B cell (primary cell): ENCODE data around the gene IL1RAP. TPM values are rescaled to one million over a fixed set of nuclear protein-coding genes. Genes with fewer than 3 reads are reported as not detected.

Source experiments
- ATAC-seq: fragments of 200-7000 bp; cut with Tn5 transposase; one replicate; pipeline ENCODE4 v1.10.0; 2021; ENCODE audit warnings: low read depth, mild to moderate bottlenecking, moderate number of reproducible peaks, moderate library complexity
- CTCF ChIA-PET: fragments of 350-600 bp; sonication (Branson Sonifier 250); formaldehyde crosslinking; loops from one replicate; lab custom pipeline; 2021; ENCODE audit warnings: antibody characterized with exemption, inconsistent platforms; lab: Charles Lee
- POLR2A ChIA-PET: fragments of 350-600 bp; sonication (Branson Sonifier 250); formaldehyde crosslinking; loops from one replicate; lab custom pipeline; 2021; ENCODE audit warnings: antibody characterized with exemption; lab: Charles Lee
- DNase-seq: peaks from one replicate; pipeline ENCODE4 v3.0.0; 2013
- H2AFZ ChIP-seq: 2 replicates; pipeline ENCODE4 v1.6.1; 2012; ENCODE audit warnings: mild to moderate bottlenecking, low read depth, low read length; ENCODE audit not compliant: insufficient read depth, poor library complexity, severe bottlenecking
- H3K27ac ChIP-seq, 2 donors: 1 replicate in 1 of 2; 2 replicates in 1 of 2; pipeline ENCODE4 v1.5.1; 2012 to 2013; ENCODE audit warnings: low read length in 2 of 2, mild to moderate bottlenecking in 2 of 2, moderate library complexity in 1 of 2
- H3K27me3 ChIP-seq, 4 experiments: fragments of 200-600 bp in 1 of 4; sonication (generic) in 1 of 4; replicated peaks in 1 of 4; 1 replicate in 2 of 4; 2 replicates in 2 of 4; pipeline versions ENCODE4 v1.6.1 to v1.7.0; 2013 to 2016; ENCODE audit warnings: low read length in 3 of 4, mild to moderate bottlenecking in 2 of 4, mixed read lengths in 1 of 4, moderate library complexity in 1 of 4; ENCODE audit not compliant: insufficient read depth in 4 of 4, control insufficient read depth in 3 of 4; ENCODE audit errors: control extremely low read depth in 1 of 4
- H3K36me3 ChIP-seq, 2 experiments: replicated peaks in 1 of 2; 1 replicate in 1 of 2; 2 replicates in 1 of 2; pipeline versions ENCODE4 v1.6.1 to v1.7.1; 2013; ENCODE audit warnings: low read length in 1 of 2; ENCODE audit not compliant: insufficient read depth in 2 of 2, control insufficient read depth in 1 of 2; ENCODE audit errors: control extremely low read depth in 1 of 2, extremely low read depth in 1 of 2
- H3K4me1 ChIP-seq, 2 donors: fragments of 200-600 bp in 1 of 2; sonication (generic) in 1 of 2; 1 replicate in 1 of 2; 2 replicates in 1 of 2; pipeline versions ENCODE4 v1.5.1 to v1.6.1; 2013 to 2017; ENCODE audit warnings: low read length in 2 of 2; ENCODE audit not compliant: control insufficient read depth in 2 of 2, insufficient read depth in 2 of 2
- H3K4me2 ChIP-seq: replicated peaks from 2 replicates; pipeline ENCODE3; 2012; ENCODE audit warnings: mild to moderate bottlenecking, low read depth, low read length; ENCODE audit not compliant: poor library complexity, severe bottlenecking
- H3K4me3 ChIP-seq, 5 experiments: fragments of 200-600 bp in 1 of 5; sonication (generic) in 1 of 5; 1 replicate in 3 of 5; 2 replicates in 2 of 5; pipeline versions ENCODE4 v1.5.1 to v1.7.0; 2011 to 2016; ENCODE audit warnings: low read length in 4 of 5, mild to moderate bottlenecking in 4 of 5, low read depth in 2 of 5, control low read depth in 1 of 5, moderate library complexity in 1 of 5; ENCODE audit not compliant: insufficient read depth in 1 of 5; ENCODE audit errors: control extremely low read depth in 1 of 5, extremely low read depth in 1 of 5
- H3K79me2 ChIP-seq: fragments of 200-600 bp; sonication (generic); one replicate; pipeline ENCODE4 v1.6.0; 2016; ENCODE audit warnings: low read length; ENCODE audit not compliant: control insufficient read depth, insufficient read depth
- H3K9ac ChIP-seq: fragments of 200-600 bp; sonication (generic); 2 replicates; pipeline ENCODE4 v1.6.1; 2017; ENCODE audit warnings: mild to moderate bottlenecking, low read length, moderate library complexity
- H3K9me3 ChIP-seq, 3 donors: one replicate each; pipeline versions ENCODE4 v1.6.1 to v1.7.1; 2013; ENCODE audit warnings: low read length in 2 of 3; ENCODE audit not compliant: control insufficient read depth in 2 of 3, insufficient read depth in 1 of 3; ENCODE audit errors: control extremely low read depth in 1 of 3
- H4K20me1 ChIP-seq: 2 replicates; pipeline ENCODE4 v1.6.0; 2012; ENCODE audit warnings: mild to moderate bottlenecking, low read length; ENCODE audit not compliant: insufficient read depth, control insufficient read depth, poor library complexity, severe bottlenecking
- H3K27ac Mint-ChIP-seq: one replicate; pipeline ENCODE4 v1.8.0; 2021; ENCODE audit warnings: mixed read lengths
- H3K27me3 Mint-ChIP-seq: one replicate; pipeline ENCODE4 v1.8.0; 2021; ENCODE audit warnings: mixed read lengths
- H3K4me1 Mint-ChIP-seq: one replicate; pipeline ENCODE4 v1.8.0; 2021; ENCODE audit warnings: mixed read lengths
- H3K4me3 Mint-ChIP-seq: one replicate; pipeline ENCODE4 v1.8.0; 2021; ENCODE audit warnings: mixed read lengths
- H3K9me3 Mint-ChIP-seq: one replicate; pipeline ENCODE4 v1.8.0; 2022; ENCODE audit warnings: mixed read lengths; ENCODE audit not compliant: insufficient read depth
- CTCF ChIP-seq: fragments of 200-600 bp; IDR thresholded peaks from one replicate; pipeline ENCODE4 v1.8.0; 2022; ENCODE audit warnings: antibody characterized with exemption, mild to moderate bottlenecking
- EZH2 ChIP-seq: IDR thresholded peaks from 2 replicates; pipeline ENCODE4 v1.6.1; 2012; ENCODE audit warnings: borderline replicate concordance, low read depth, mild to moderate bottlenecking, moderate library complexity, low read length; ENCODE audit not compliant: insufficient read depth, poor library complexity, severe bottlenecking
- WGBS: methylation state at CpG from one replicate; pipeline ENCODE4 v1.1.5; 2013; ENCODE audit warnings: missing lambda C conversion rate; ENCODE audit not compliant: insufficient coverage; 5-methylcytosine and 5-hydroxymethylcytosine counted together
- intact Hi-C: fragments of 100-400 bp; cut with micrococcal nuclease; formaldehyde crosslinking; loops from one replicate; pipeline ENCODE4 v1.10.0; 2022
- polyA plus RNA-seq: library from polyadenylated mRNA; depleted of rRNA; stranded (reverse); fragments of >200 nt; gene quantifications from 2 replicates; pipeline ENCODE4 v1.2.3, GENCODE V29; 2012
- total RNA-seq, 2 donors: library from RNA; stranded (reverse); fragments of 120-200 nt in 1 of 2; gene quantifications; 1 replicate in 1 of 2; 2 replicates in 1 of 2; pipeline versions ENCODE4 v1.2.3 to v1.2.4, GENCODE V29; 2013 to 2022

IL1RAP gene
- total and polyA plus RNA-seq, 2 donors (not counting 1 experiment from before 2014, with no cell fraction given): 2.3 to 11.5 TPM

GRCh38 chr3:190558796-190559195 lies 44.9 kb downstream of the IL1RAP start:
- Histone ChIP-seq H3K9me3 (no peaks in the 10 kb centered on the region), H2AFZ (no peak overlapping the region), H3K4me2 (no peak overlapping the region), H3K27me3 (no peaks in the 10 kb centered on the region), H3K4me3 (no peak overlapping the region), H3K79me2 (no peaks in the 10 kb centered on the region), H3K36me3 (peaks cover 0 to 5% of the 10 kb centered on the region in 2 experiments), H3K9ac (no peak overlapping the region), H3K27ac (no peak overlapping the region), H4K20me1 (no peaks in the 10 kb centered on the region), H3K4me1 (no peaks in the 10 kb centered on the region)
- ChIA-PET POLR2A (no interaction called here), CTCF (no interaction called here)
- no CpG with 5 or more reads among the region's 2 CpGs for WGBS
- Mint-ChIP-seq H3K9me3 (no peaks in the 10 kb centered on the region), H3K4me3 (no peak overlapping the region), H3K27me3 (no peaks in the 10 kb centered on the region), H3K4me1 (no peaks in the 10 kb centered on the region), H3K27ac (no peak overlapping the region)
- no peak for ATAC-seq
- TF ChIP-seq EZH2 (no peak), CTCF (no peak)
- no peak for DNase-seq
- intact Hi-C loops: no loop called here

- H4K20me1 ChIP-seq: no peaks in the 10 kb centered on the region
- H3K79me2 ChIP-seq: no peaks in the 10 kb centered on the region
- intact Hi-C loops: no loop called here
These were observed 46.4 kb downstream of the IL1RAP start for GRCh38 chr3:190560013-190560895.

More at GRCh38 chr3:190560013-190560895, 46.4 kb downstream of the IL1RAP start:
- CTCF ChIA-PET: no interaction called here
- H3K27me3 Mint-ChIP-seq: no peaks in the 10 kb centered on the region
- Histone ChIP-seq H3K27ac (no peak overlapping the region), H3K36me3 (peaks cover 0 to 5% of the 10 kb centered on the region in 2 experiments), H3K4me1 (no peaks in the 10 kb centered on the region), H3K4me3 (no peak overlapping the region), H3K9me3 (no peaks in the 10 kb centered on the region), H2AFZ (no peak overlapping the region), H3K9ac (no peak overlapping the region), H3K4me2 (no peak overlapping the region), H3K27me3 (no peaks in the 10 kb centered on the region)
- H3K4me3 Mint-ChIP-seq: no peak overlapping the region
- H3K4me1 Mint-ChIP-seq: no peaks in the 10 kb centered on the region
- DNase-seq: no peak
- TF ChIP-seq EZH2 (no peak), CTCF (no peak)
- POLR2A ChIA-PET: no interaction called here
- ATAC-seq: no peak
- no peaks in the 10 kb centered on the region for H3K9me3 Mint-ChIP-seq
- WGBS: 97% methylated on average over 6 of the region's 11 CpGs
- H3K27ac Mint-ChIP-seq: no peak overlapping the region
